Daoy (cell line): ENCODE results near the gene BAG2. TPM values are rescaled to one million over a fixed set of nuclear protein-coding genes. Genes with fewer than 3 reads are reported as not detected.

Experiments used
- DNase-seq: peaks from one replicate; pipeline ENCODE4 v3.0.0-alpha.2; 2015; ENCODE audit warnings: low read depth
- total RNA-seq: library from RNA; depleted of rRNA; stranded (reverse); fragments of >200 nt; shearing (Covaris generic); gene quantifications from 2 replicates; pipeline ENCODE4 v1.2.3, GENCODE V29; 2014; rRNA removed

BAG2 gene
- total RNA-seq, 1 experiment from 2014 or later = 22.5 TPM

- DNase-seq = peak; percentile 78
These were observed 49.2 kb downstream of the BAG2 start for GRCh38 chr6:57221191-57221935.

GRCh38 chr6:57221936-57222742, 50.0 kb downstream of the BAG2 start, which contains the start of gene RAB23:
Gene RAB23 (minus strand): TSS chr6:57222307. CDS start chr6:57210380, 11,927 bp downstream.
- DNase-seq = peak; percentile 95

DNA sequence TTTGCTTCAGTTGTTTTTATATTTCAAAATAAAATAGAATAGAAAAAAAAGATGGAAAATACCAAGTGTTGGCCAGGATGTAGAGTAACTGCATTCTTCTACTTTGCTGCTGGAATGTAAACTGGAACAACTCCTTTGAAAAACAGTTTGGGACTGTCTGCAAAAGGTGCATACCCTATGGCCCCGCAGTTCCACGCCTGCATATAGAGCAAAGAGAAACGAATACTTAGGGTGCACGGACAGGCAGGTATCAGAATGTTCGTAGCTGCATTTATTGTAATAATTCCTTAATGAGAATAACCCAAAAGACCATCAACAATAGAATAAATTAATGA, 50.6 kb downstream of the BAG2 start:
- no peak for DNase-seq

GRCh38 chr6:57224769-57225515, 52.8 kb downstream of the BAG2 start:
- peak; percentile 12 for DNase-seq

DNA sequence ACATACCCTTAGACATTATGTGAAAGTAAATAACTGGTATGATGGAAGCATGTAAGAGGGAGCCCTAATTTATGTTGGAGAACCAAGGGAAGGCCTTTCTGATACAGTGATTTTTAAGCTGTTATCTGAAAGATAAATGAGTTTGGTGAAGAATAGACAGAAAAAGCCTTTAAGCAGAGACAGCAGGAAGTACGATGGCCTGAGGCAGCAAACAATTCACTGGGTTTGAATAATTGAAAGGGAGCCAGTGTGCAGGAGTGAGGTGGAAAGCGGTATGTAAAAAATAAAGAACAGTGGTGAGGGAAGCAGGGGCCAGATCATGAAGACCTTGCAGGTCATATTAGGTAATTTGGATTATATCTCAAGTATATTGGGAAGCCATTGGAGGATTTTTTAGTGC, 54.1 kb downstream of the BAG2 start:
- DNase-seq = no peak

Other genes starting within 250 kb of the BAG2 start
- gene BEND6, start 217.2 kb upstream of the BAG2 start, total RNA-seq = 8.1 and 9.0 TPM in 2 replicates
- gene KIAA1586, start 125.6 kb upstream of the BAG2 start, total RNA-seq = 17.4 and 19.7 TPM in 2 replicates
- 39.0 and 41.9 TPM in 2 replicates for gene ZNF451, start 82.1 kb upstream of the BAG2 start, total RNA-seq
- gene RAB23, start 50.0 kb downstream of the BAG2 start, total RNA-seq = 20.6 and 26.4 TPM in 2 replicates
- 103 and 112 TPM in 2 replicates for gene PRIM2, start 145.3 kb downstream of the BAG2 start, total RNA-seq